Liver (tissue), 3 donors: ENCODE measurements around the gene AKAP5.

Experiments
- FOXA1 ChIP-seq: IDR thresholded peaks from 2 replicates; pipeline ENCODE4 v1.6.1; 2016; ENCODE audit warnings: antibody characterized with exemption
- RAD21 ChIP-seq, 2 donors: IDR thresholded peaks; 2 replicates each; pipeline ENCODE4 v1.6.1; 2016; ENCODE audit warnings: antibody characterized with exemption in 2 of 2, mild to moderate bottlenecking in 2 of 2
- TF ChIP-seq, protein P1 (sequence below): IDR thresholded peaks from 2 replicates; pipeline ENCODE4 v1.6.1; 2016; ENCODE audit warnings: antibody characterized with exemption, mild to moderate bottlenecking
- TF ChIP-seq, protein P2 (sequence below): fragments of 150-350 bp; IDR thresholded peaks from 2 replicates; pipeline ENCODE4 v1.5.1; 2017; ENCODE audit warnings: improper control_type of control experiment, low read depth, low read length; ENCODE audit not compliant: missing input control
- donor health status: healthy.
- donor health status: healthy.

DNA sequence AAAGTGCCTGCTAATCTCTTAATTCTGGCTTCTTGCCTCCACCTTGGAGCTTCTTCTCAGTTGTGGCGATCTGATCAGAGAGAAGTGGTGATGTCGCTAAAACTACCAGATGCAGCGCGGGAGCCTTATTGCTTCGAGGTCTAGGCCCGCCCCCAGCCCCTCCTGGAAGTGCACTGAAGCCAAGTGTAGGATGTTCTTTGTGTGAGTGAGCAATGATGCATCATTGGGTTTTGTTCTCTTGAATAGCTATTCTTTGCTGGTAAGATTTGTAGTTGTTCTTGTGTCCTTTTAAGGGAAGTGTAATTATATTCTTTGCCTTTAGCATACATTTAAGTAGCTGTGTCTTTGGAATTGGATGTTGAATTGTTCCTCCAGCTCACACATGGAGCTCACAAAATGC, 41.3 kb upstream of the AKAP5 start:
- TF ChIP-seq RAD21 (IDR thresholded peaks at IDR 0.05): no peak
- TF ChIP-seq, protein P1, sequence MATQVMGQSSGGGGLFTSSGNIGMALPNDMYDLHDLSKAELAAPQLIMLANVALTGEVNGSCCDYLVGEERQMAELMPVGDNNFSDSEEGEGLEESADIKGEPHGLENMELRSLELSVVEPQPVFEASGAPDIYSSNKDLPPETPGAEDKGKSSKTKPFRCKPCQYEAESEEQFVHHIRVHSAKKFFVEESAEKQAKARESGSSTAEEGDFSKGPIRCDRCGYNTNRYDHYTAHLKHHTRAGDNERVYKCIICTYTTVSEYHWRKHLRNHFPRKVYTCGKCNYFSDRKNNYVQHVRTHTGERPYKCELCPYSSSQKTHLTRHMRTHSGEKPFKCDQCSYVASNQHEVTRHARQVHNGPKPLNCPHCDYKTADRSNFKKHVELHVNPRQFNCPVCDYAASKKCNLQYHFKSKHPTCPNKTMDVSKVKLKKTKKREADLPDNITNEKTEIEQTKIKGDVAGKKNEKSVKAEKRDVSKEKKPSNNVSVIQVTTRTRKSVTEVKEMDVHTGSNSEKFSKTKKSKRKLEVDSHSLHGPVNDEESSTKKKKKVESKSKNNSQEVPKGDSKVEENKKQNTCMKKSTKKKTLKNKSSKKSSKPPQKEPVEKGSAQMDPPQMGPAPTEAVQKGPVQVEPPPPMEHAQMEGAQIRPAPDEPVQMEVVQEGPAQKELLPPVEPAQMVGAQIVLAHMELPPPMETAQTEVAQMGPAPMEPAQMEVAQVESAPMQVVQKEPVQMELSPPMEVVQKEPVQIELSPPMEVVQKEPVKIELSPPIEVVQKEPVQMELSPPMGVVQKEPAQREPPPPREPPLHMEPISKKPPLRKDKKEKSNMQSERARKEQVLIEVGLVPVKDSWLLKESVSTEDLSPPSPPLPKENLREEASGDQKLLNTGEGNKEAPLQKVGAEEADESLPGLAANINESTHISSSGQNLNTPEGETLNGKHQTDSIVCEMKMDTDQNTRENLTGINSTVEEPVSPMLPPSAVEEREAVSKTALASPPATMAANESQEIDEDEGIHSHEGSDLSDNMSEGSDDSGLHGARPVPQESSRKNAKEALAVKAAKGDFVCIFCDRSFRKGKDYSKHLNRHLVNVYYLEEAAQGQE: no peak
- TF ChIP-seq, protein P2, sequence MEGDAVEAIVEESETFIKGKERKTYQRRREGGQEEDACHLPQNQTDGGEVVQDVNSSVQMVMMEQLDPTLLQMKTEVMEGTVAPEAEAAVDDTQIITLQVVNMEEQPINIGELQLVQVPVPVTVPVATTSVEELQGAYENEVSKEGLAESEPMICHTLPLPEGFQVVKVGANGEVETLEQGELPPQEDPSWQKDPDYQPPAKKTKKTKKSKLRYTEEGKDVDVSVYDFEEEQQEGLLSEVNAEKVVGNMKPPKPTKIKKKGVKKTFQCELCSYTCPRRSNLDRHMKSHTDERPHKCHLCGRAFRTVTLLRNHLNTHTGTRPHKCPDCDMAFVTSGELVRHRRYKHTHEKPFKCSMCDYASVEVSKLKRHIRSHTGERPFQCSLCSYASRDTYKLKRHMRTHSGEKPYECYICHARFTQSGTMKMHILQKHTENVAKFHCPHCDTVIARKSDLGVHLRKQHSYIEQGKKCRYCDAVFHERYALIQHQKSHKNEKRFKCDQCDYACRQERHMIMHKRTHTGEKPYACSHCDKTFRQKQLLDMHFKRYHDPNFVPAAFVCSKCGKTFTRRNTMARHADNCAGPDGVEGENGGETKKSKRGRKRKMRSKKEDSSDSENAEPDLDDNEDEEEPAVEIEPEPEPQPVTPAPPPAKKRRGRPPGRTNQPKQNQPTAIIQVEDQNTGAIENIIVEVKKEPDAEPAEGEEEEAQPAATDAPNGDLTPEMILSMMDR: no peak
- no peak for TF ChIP-seq FOXA1
